H9 (cell line): ENCODE data around the gene HIP1. TPM values are rescaled to one million over a fixed set of nuclear protein-coding genes. Genes with fewer than 3 reads are reported as not detected.

ENCODE experiments used
- DNase-seq: peaks from one replicate; pipeline ENCODE4 v3.0.0-alpha.2; 2017
- H2AFZ ChIP-seq: one replicate; pipeline ENCODE4 v1.6.1; 2013; ENCODE audit warnings: mild to moderate bottlenecking, low read length, control low read depth, moderate library complexity
- H2AK5ac ChIP-seq: 2 replicates; pipeline ENCODE4 v1.6.1; 2013; ENCODE audit warnings: low read length, control low read depth, mixed read lengths; ENCODE audit not compliant: insufficient read length
- H2BK120ac ChIP-seq: one replicate; pipeline ENCODE4 v1.6.1; 2013; ENCODE audit warnings: low read depth, mild to moderate bottlenecking, low read length, control low read depth, inconsistent platforms; ENCODE audit not compliant: poor library complexity, severe bottlenecking
- H2BK12ac ChIP-seq: 2 replicates; pipeline ENCODE4 v1.6.1; 2013; ENCODE audit warnings: low read length, control low read depth, mixed read lengths, low read depth; ENCODE audit not compliant: insufficient read length
- H2BK15ac ChIP-seq: 2 replicates; pipeline ENCODE4 v1.6.1; 2013; ENCODE audit warnings: low read depth, low read length, control low read depth
- H2BK20ac ChIP-seq: one replicate; pipeline ENCODE4 v1.6.1; 2013; ENCODE audit warnings: low read depth, mild to moderate bottlenecking, low read length, control low read depth, inconsistent platforms; ENCODE audit not compliant: poor library complexity, severe bottlenecking
- H2BK5ac ChIP-seq: 2 replicates; pipeline ENCODE4 v1.6.1; 2013; ENCODE audit warnings: low read length, control low read depth, mixed read lengths; ENCODE audit not compliant: insufficient read length
- H3K14ac ChIP-seq: 2 replicates; pipeline ENCODE4 v1.6.1; 2013; ENCODE audit warnings: low read length, control low read depth; ENCODE audit not compliant: insufficient read depth
- H3K18ac ChIP-seq: 2 replicates; pipeline ENCODE4 v1.6.1; 2013; ENCODE audit warnings: low read depth, mild to moderate bottlenecking, mixed read lengths, low read length, control low read depth; ENCODE audit not compliant: insufficient read length
- H3K23ac ChIP-seq: 2 replicates; pipeline ENCODE4 v1.6.1; 2013; ENCODE audit warnings: low read length, control low read depth, mixed read lengths, low read depth; ENCODE audit not compliant: insufficient read length
- H3K23me2 ChIP-seq: 2 replicates; pipeline ENCODE4 v1.6.1; 2013; ENCODE audit warnings: low read depth, mild to moderate bottlenecking, mixed read lengths, low read length, control low read depth; ENCODE audit not compliant: insufficient read length, poor library complexity, severe bottlenecking
- H3K27ac ChIP-seq: 2 replicates; pipeline ENCODE4 v1.5.1; 2013; ENCODE audit warnings: low read length, control low read depth, mixed read lengths, low read depth; ENCODE audit not compliant: insufficient read length
- H3K27me3 ChIP-seq: 2 replicates; pipeline ENCODE4 v1.6.1; 2013; ENCODE audit warnings: low read length, control low read depth, inconsistent platforms; ENCODE audit not compliant: insufficient read depth
- H3K4ac ChIP-seq: 2 replicates; pipeline ENCODE4 v1.6.1; 2013; ENCODE audit warnings: low read depth, mild to moderate bottlenecking, control low read depth, inconsistent platforms, low read length, moderate library complexity
- H3K4me1 ChIP-seq: 2 replicates; pipeline ENCODE4 v1.6.1; 2013; ENCODE audit warnings: low read length, control low read depth, inconsistent platforms; ENCODE audit not compliant: insufficient read depth
- H3K4me2 ChIP-seq: 2 replicates; pipeline ENCODE4 v1.6.1; 2013; ENCODE audit warnings: low read length, control low read depth, mixed read lengths; ENCODE audit not compliant: insufficient read length, insufficient read depth
- H3K56ac ChIP-seq: 2 replicates; pipeline ENCODE4 v1.6.1; 2013; ENCODE audit warnings: low read depth, mild to moderate bottlenecking, mixed read lengths, low read length, control low read depth; ENCODE audit not compliant: insufficient read length
- H3K79me1 ChIP-seq: 2 replicates; pipeline ENCODE4 v1.6.1; 2013; ENCODE audit warnings: low read depth, mild to moderate bottlenecking, moderate library complexity, low read length, control low read depth, inconsistent platforms; ENCODE audit not compliant: insufficient read depth, poor library complexity, severe bottlenecking
- H3K79me2 ChIP-seq: 2 replicates; pipeline ENCODE4 v1.6.1; 2013; ENCODE audit warnings: low read length, control low read depth, inconsistent platforms; ENCODE audit not compliant: insufficient read depth
- H3K9ac ChIP-seq: 2 replicates; pipeline ENCODE4 v1.6.1; 2013; ENCODE audit warnings: low read length, control low read depth, mixed read lengths; ENCODE audit not compliant: insufficient read length; ENCODE audit errors: extremely low read depth
- H3K9me3 ChIP-seq: one replicate; pipeline ENCODE4 v1.6.1; 2013; ENCODE audit warnings: low read depth, low read length, inconsistent platforms; ENCODE audit not compliant: control insufficient read depth
- H3T11ph ChIP-seq: one replicate; pipeline ENCODE4 v1.6.1; 2013; ENCODE audit warnings: mild to moderate bottlenecking, low read length, control low read depth, inconsistent platforms
- H4K20me1 ChIP-seq: one replicate; pipeline ENCODE4 v1.6.1; 2013; ENCODE audit not compliant: control insufficient read depth, insufficient read length, insufficient read depth
- H4K5ac ChIP-seq: 2 replicates; pipeline ENCODE4 v1.6.1; 2013; ENCODE audit warnings: low read depth, mild to moderate bottlenecking, mixed read lengths, low read length, control low read depth; ENCODE audit not compliant: insufficient read length
- H4K8ac ChIP-seq: replicated peaks from 2 replicates; pipeline ENCODE4 v1.6.1; 2013; ENCODE audit warnings: low read length, control low read depth, mixed read lengths, low read depth; ENCODE audit not compliant: insufficient read length
- H4K91ac ChIP-seq: 2 replicates; pipeline ENCODE4 v1.6.1; 2013; ENCODE audit warnings: low read depth, mild to moderate bottlenecking, moderate library complexity, mixed read lengths, low read length, control low read depth; ENCODE audit not compliant: insufficient read length
- H3K27ac Mint-ChIP-seq, 3 experiments: 2 replicates in 2 of 3; 3 replicates in 1 of 3; pipeline ENCODE4 v1.8.0; 2020 to 2021; ENCODE audit warnings: mixed read lengths in 3 of 3, mild to moderate bottlenecking in 1 of 3, moderate library complexity in 1 of 3
- H3K27me3 Mint-ChIP-seq: 2 replicates; pipeline ENCODE4 v1.8.0; 2021; ENCODE audit warnings: low read depth, mild to moderate bottlenecking, moderate library complexity, mixed read lengths
- H3K36me3 Mint-ChIP-seq, 3 experiments: 2 replicates in 2 of 3; 3 replicates in 1 of 3; pipeline ENCODE4 v1.8.0; 2020 to 2021; ENCODE audit warnings: low read depth in 3 of 3, mixed read lengths in 3 of 3; ENCODE audit not compliant: insufficient read depth in 1 of 3
- H3K4me1 Mint-ChIP-seq, 2 experiments: 2 replicates each; pipeline ENCODE4 v1.8.0; 2020; ENCODE audit warnings: mixed read lengths in 2 of 2
- H3K4me3 Mint-ChIP-seq, 2 experiments: 2 replicates in 1 of 2; 3 replicates in 1 of 2; pipeline ENCODE4 v1.8.0; 2020 to 2021; ENCODE audit warnings: mild to moderate bottlenecking in 2 of 2, mixed read lengths in 2 of 2, moderate library complexity in 1 of 2
- H3K9me3 Mint-ChIP-seq, 2 experiments: 2 replicates in 1 of 2; 3 replicates in 1 of 2; pipeline ENCODE4 v1.8.0; 2020; ENCODE audit warnings: mild to moderate bottlenecking in 2 of 2, mixed read lengths in 2 of 2, moderate library complexity in 1 of 2
- CTCF ChIP-seq: fragments of 200-600 bp; sonication (generic); conservative IDR thresholded peaks from 3 replicates; pipeline ENCODE4 v1.8.0; 2021; ENCODE audit warnings: antibody characterized with exemption, mild to moderate bottlenecking
- WGBS: extraction: QIAGEN DNeasy Blood & Tissue Kit; methylation state at CpG from one replicate; pipeline ENCODE4 v1.1.7; 2013; ENCODE audit warnings: missing lambda C conversion rate, low lambda C conversion rate, mixed read lengths; ENCODE audit not compliant: insufficient read length; ENCODE audit errors: extremely low coverage; 5-methylcytosine and 5-hydroxymethylcytosine counted together
- total RNA-seq: library from RNA; stranded (reverse); gene quantifications from 2 replicates; pipeline ENCODE4 v1.2.1, GENCODE V29; 2021

HIP1 gene
- total RNA-seq, 1 experiment from 2014 or later, result 87.5 TPM

DNA sequence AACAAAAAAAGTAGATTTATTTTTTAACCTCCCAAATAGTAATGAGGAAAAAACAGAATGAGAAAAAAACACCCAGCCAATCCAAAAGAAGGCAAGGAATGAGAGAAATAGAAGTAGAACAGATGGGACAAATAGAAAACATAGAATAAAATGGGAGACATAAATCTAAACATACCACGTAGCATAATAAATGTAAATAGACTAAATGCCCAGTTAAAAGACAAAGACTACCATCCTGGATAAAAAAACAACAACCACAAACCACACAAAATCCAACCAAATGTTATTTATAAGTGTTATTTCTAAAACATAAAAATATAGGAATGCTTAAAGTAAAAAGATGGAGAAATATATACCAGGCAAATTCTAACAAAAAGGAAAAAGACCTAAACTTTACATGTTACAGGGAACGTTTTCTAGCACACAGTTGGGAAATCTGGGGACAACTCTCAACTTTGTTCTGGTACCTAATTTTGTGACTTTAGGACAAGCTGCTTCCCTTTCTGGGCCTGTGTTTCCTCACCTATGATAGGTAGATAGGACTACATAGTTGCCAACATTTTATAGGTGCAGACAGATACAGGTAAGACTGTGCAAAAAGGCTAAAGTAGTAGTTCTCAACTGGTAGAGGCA is 148.3 kb downstream of the HIP1 start:
- Histone ChIP-seq H3K4ac (no peak overlapping the region), H3K79me1 (no peaks in the 10 kb centered on the region), H2BK12ac (no peak overlapping the region), H3K56ac (no peak overlapping the region), H3K27me3 (no peaks in the 10 kb centered on the region), H2BK20ac (no peak overlapping the region), H3T11ph (no peak overlapping the region), H4K20me1 (no peaks in the 10 kb centered on the region), H2AK5ac (no peak overlapping the region), H3K18ac (no peak overlapping the region), H3K23ac (no peak overlapping the region), H4K8ac (no peak overlapping the region), H3K4me2 (no peak overlapping the region), H3K27ac (no peak overlapping the region), H4K5ac (no peak overlapping the region), H2AFZ (no peak overlapping the region), H3K79me2 (no peaks in the 10 kb centered on the region), H2BK15ac (no peak overlapping the region), H2BK120ac (no peak overlapping the region), H3K23me2 (no peaks in the 10 kb centered on the region), H3K9ac (no peak overlapping the region), H4K91ac (no peak overlapping the region), H3K4me1 (no peaks in the 10 kb centered on the region), H3K9me3 (no peaks in the 10 kb centered on the region), H3K14ac (no peak overlapping the region), H2BK5ac (no peak overlapping the region)
- no CpG with 5 or more reads among the region's 2 CpGs for WGBS
- Mint-ChIP-seq H3K27ac (peak overlapping the region in 1 of 3 experiments; percentile 13; a peak in 1 of 7 replicates), H3K4me3 (no peak overlapping the region), H3K9me3 (no peaks in the 10 kb centered on the region), H3K27me3 (no peaks in the 10 kb centered on the region), H3K4me1 (peaks cover 6 to 11% of the 10 kb centered on the region in 2 experiments), H3K36me3 (peaks cover 57 to 84% (median 80%) of the 10 kb centered on the region in 3 experiments; a peak in 6 of 7 replicates)
- TF ChIP-seq CTCF, result no peak
- DNase-seq, result no peak
